SU-DHL-6 (cell line): ENCODE data around the gene CEP95.

ENCODE experiments used
- CTCF ChIP-seq: fragments of 200-600 bp; sonication (generic); IDR thresholded peaks from one replicate; pipeline ENCODE4 v1.5.1; 2017; ENCODE audit warnings: antibody characterized with exemption, mild to moderate bottlenecking, low read length, moderate library complexity; ENCODE audit not compliant: insufficient read depth, poor library complexity, severe bottlenecking
- EZH2phosphoT487 ChIP-seq: fragments of 200-600 bp; sonication (generic), shearing (Covaris generic); conservative IDR thresholded peaks from 2 replicates; pipeline ENCODE4 v1.6.1; 2018; ENCODE audit warnings: mild to moderate bottlenecking, antibody characterized with exemption, low read length, moderate library complexity, mixed read lengths

DNA sequence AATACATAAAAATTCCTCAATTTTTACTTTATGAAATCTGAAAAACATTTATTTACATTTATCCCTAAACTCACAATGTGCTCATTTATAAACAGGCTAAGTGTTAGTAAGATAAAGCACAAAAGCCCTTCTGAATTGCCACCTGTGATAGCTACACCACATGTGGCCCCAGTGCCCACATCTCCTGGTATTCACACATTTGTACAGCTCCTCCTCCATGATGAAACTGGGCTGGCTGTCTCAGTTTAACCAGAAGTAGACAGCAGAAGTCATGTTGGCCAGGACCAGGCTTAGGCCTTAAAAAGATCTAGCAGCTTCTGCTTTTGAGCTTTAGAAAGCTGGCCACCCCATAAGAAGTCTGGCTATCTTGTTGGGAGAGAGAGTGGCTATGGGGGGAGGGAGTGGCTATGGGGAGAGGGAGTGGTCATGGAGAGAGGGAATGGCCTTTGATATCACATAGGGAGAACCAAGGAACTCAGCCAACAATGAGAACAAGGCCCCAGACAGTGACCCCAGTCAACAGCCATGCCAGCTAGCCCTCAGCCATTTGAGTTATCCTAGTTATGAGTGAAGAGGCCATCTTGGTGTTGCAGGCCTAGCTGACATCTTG, 47.4 kb downstream of the CEP95 start:
- TF ChIP-seq CTCF, result no peak
- no peak for TF ChIP-seq EZH2phosphoT487
